Kidney (tissue), 14 donors: ENCODE measurements around the gene SLC27A1. TPM values are rescaled to one million over a fixed set of nuclear protein-coding genes. Genes with fewer than 3 reads are reported as not detected.
A peak's percentile ranks its signal among the peaks of the same experiment; 100 is the strongest.

Experiments used
- DNase-seq, 5 donors: peaks; one replicate each; pipeline ENCODE4 v3.0.0-alpha.2; 2013 to 2020
- FAIRE-seq: peaks from 2 replicates; lab custom pipeline; 2012; peaks lifted over from hg19 to GRCh38; lab: Jason Lieb, UNC
- H3K27ac ChIP-seq, 2 donors: one replicate each; pipeline ENCODE4 v1.7.0; 2013; ENCODE audit warnings: low read depth in 2 of 2, low read length in 2 of 2, inconsistent platforms in 1 of 2
- H3K27me3 ChIP-seq: one replicate; pipeline ENCODE4 v1.7.1; 2013; ENCODE audit warnings: low read length, inconsistent platforms; ENCODE audit not compliant: control insufficient read depth, insufficient read depth
- H3K36me3 ChIP-seq, 3 donors: one replicate each; pipeline versions ENCODE4 v1.7.0 to v1.7.1; 2013; ENCODE audit warnings: low read length in 3 of 3, control low read depth in 1 of 3, inconsistent platforms in 1 of 3; ENCODE audit not compliant: insufficient read depth in 3 of 3, control insufficient read depth in 2 of 3
- H3K4me1 ChIP-seq, 3 donors: one replicate each; pipeline versions ENCODE4 v1.7.0 to v1.7.1; 2013; ENCODE audit warnings: low read length in 3 of 3, inconsistent platforms in 1 of 3, low read depth in 1 of 3; ENCODE audit not compliant: control insufficient read depth in 2 of 3, insufficient read depth in 2 of 3
- H3K4me3 ChIP-seq, 3 donors: one replicate each; pipeline versions ENCODE4 v1.7.0 to v1.8.1; 2013; ENCODE audit warnings: low read length in 3 of 3, control low read depth in 1 of 3, inconsistent platforms in 1 of 3
- H3K9ac ChIP-seq, 3 donors: one replicate each; pipeline versions ENCODE4 v1.7.0 to v1.7.1; 2013; ENCODE audit warnings: low read length in 3 of 3, control low read depth in 1 of 3, inconsistent platforms in 1 of 3
- H3K9me3 ChIP-seq, 3 donors: one replicate each; pipeline versions ENCODE4 v1.7.0 to v1.7.1; 2013; ENCODE audit warnings: low read length in 3 of 3, control low read depth in 1 of 3, inconsistent platforms in 1 of 3; ENCODE audit not compliant: control insufficient read depth in 2 of 3, insufficient read depth in 1 of 3
- intact Hi-C: fragments of 100-400 bp; cut with DNase I; formaldehyde crosslinking; loops from one replicate; pipeline ENCODE4 v1.11.1; 2022
- polyA plus RNA-seq: library from polyadenylated mRNA; stranded (reverse); fragments of 350-450 nt; fragmentation: Illumina TruSeq; extraction: RNeasy Lipid Tissue Mini Kit (QIAGEN cat#74804); gene quantifications from one replicate; pipeline ENCODE4 v1.2.3, GENCODE V29; 2014; ENCODE audit warnings: low read depth, low replicate concordance; ENCODE audit not compliant: insufficient read depth
- total RNA-seq: library from RNA; stranded (reverse); fragmentation: NEBNext Ultra II Directional; extraction: Animal tissue kit (Norgen Biotek cat#: 25700); gene quantifications from one replicate; pipeline ENCODE4 v1.2.1, GENCODE V29; 2021
- TF ChIP-seq, protein P1 (sequence below): IDR thresholded peaks from 3 replicates; pipeline ENCODE4 v1.5.1; 2012; ENCODE audit warnings: mild to moderate bottlenecking, moderate library complexity, borderline replicate concordance; ENCODE audit not compliant: insufficient read depth; ENCODE audit errors: extremely low read depth
- donor health status: control.
- donor health status: control.
- donor health status: control.
- donor health status: control.
- donor health status: control.
- donor health status: DM: yes; HTN: yes; CAD: no.
- donor health status: Normal renal cell carcinoma (clear cell type).

The SLC27A1 gene
- total and polyA plus RNA-seq, 2 donors from 2014 or later: 16.9 to 21.9 TPM

DNA sequence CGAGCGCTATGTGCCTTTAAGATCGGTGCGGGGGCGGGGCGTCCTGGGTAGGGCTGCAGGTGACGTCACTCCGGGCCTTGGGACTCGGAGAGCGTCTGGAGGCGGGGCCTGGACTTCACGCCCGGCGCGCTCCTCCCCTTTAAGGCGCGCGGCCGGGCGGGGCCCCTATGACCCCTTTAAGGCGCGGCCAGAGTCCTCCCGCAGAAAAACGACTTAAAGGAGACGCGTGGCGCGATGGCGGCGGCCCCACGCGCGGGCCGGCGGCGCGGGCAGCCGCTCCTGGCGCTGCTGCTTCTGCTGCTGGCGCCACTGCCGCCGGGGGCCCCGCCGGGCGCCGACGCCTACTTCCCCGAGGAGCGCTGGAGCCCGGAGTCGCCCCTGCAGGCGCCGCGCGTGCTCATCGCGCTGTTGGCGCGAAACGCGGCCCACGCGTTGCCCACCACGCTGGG lies 85.2 kb downstream of the SLC27A1 start, which contains the start of gene COLGALT1:
Gene COLGALT1 (plus strand): TSS at position 170 of the 449 bp plus-strand sequence. CDS start 65 bp downstream, at position 235.
- TF ChIP-seq, protein P1, sequence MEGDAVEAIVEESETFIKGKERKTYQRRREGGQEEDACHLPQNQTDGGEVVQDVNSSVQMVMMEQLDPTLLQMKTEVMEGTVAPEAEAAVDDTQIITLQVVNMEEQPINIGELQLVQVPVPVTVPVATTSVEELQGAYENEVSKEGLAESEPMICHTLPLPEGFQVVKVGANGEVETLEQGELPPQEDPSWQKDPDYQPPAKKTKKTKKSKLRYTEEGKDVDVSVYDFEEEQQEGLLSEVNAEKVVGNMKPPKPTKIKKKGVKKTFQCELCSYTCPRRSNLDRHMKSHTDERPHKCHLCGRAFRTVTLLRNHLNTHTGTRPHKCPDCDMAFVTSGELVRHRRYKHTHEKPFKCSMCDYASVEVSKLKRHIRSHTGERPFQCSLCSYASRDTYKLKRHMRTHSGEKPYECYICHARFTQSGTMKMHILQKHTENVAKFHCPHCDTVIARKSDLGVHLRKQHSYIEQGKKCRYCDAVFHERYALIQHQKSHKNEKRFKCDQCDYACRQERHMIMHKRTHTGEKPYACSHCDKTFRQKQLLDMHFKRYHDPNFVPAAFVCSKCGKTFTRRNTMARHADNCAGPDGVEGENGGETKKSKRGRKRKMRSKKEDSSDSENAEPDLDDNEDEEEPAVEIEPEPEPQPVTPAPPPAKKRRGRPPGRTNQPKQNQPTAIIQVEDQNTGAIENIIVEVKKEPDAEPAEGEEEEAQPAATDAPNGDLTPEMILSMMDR: no peak
- Histone ChIP-seq H3K27ac (peak within 1 kb of the TSS; percentile 32 to 53), H3K4me1 (peaks cover 0 to 6% (median 0%) of the 10 kb centered on the region in 3 donors), H3K27me3 (no peaks in the 10 kb centered on the region), H3K9ac (peak within 1 kb of the TSS; percentile 16 to 73 (median 54)), H3K36me3 (no peaks in the 10 kb centered on the region), H3K4me3 (peak within 1 kb of the TSS; percentile 61 to 84 (median 74)), H3K9me3 (no peaks in the 10 kb centered on the region)
- no peak for FAIRE-seq
- peak; percentile 95 to 99 (median 98) for DNase-seq
- intact Hi-C loops: no loop called here

Other genes with a start within 250 kb of the SLC27A1 start
- 35.3 TPM for gene OCEL1, start 244.3 kb upstream of the SLC27A1 start, total RNA-seq
- gene OCEL1, start 244.3 kb upstream of the SLC27A1 start, polyA plus RNA-seq: 80.1 TPM
- 46.8 TPM for gene NR2F6, start 224.6 kb upstream of the SLC27A1 start, total RNA-seq
- gene NR2F6, start 224.6 kb upstream of the SLC27A1 start, polyA plus RNA-seq: 60.2 TPM
- gene USHBP1, start 205.8 kb upstream of the SLC27A1 start, total RNA-seq: 8.9 TPM
- 7.2 TPM for gene USHBP1, start 205.8 kb upstream of the SLC27A1 start, polyA plus RNA-seq
- gene BABAM1, start 203.1 kb upstream of the SLC27A1 start, total RNA-seq: 69.4 TPM
- 105 TPM for gene BABAM1, start 203.1 kb upstream of the SLC27A1 start, polyA plus RNA-seq
- gene ANKLE1, start 188.6 kb upstream of the SLC27A1 start, total RNA-seq: 0.54 TPM
- gene ANKLE1, start 188.6 kb upstream of the SLC27A1 start, polyA plus RNA-seq: not detected
- 9.6 TPM for gene ABHD8, start 167.1 kb upstream of the SLC27A1 start, total RNA-seq
- 20.0 TPM for gene ABHD8, start 167.1 kb upstream of the SLC27A1 start, polyA plus RNA-seq
- 59.3 TPM for gene MRPL34, start 164.7 kb upstream of the SLC27A1 start, total RNA-seq
- gene MRPL34, start 164.7 kb upstream of the SLC27A1 start, polyA plus RNA-seq: 369 TPM
- 27.7 TPM for gene DDA1, start 161.0 kb upstream of the SLC27A1 start, total RNA-seq
- gene DDA1, start 161.0 kb upstream of the SLC27A1 start, polyA plus RNA-seq: 35.9 TPM
- 12.1 TPM for gene ANO8, start 135.7 kb upstream of the SLC27A1 start, total RNA-seq
- 3.0 TPM for gene ANO8, start 135.7 kb upstream of the SLC27A1 start, polyA plus RNA-seq
- 20.4 TPM for gene GTPBP3, start 133.0 kb upstream of the SLC27A1 start, total RNA-seq
- 11.0 TPM for gene GTPBP3, start 133.0 kb upstream of the SLC27A1 start, polyA plus RNA-seq
- gene PLVAP, start 93.2 kb upstream of the SLC27A1 start, total RNA-seq: 195 TPM
- gene PLVAP, start 93.2 kb upstream of the SLC27A1 start, polyA plus RNA-seq: 148 TPM
- 0.57 TPM for gene CCDC194, start 76.3 kb upstream of the SLC27A1 start, total RNA-seq
- not detected for gene CCDC194, start 76.3 kb upstream of the SLC27A1 start, polyA plus RNA-seq
- 89.6 TPM for gene BST2, start 64.9 kb upstream of the SLC27A1 start, total RNA-seq
- 250 TPM for gene BST2, start 64.9 kb upstream of the SLC27A1 start, polyA plus RNA-seq
- 57.6 TPM for gene MVB12A, start 50.5 kb upstream of the SLC27A1 start, total RNA-seq
- 88.3 TPM for gene MVB12A, start 50.5 kb upstream of the SLC27A1 start, polyA plus RNA-seq
- gene TMEM221, start 21.9 kb upstream of the SLC27A1 start, total RNA-seq: 0.13 TPM
- not detected for gene TMEM221, start 21.9 kb upstream of the SLC27A1 start, polyA plus RNA-seq
- gene NXNL1, start 9.6 kb upstream of the SLC27A1 start, total RNA-seq: not detected
- not detected for gene NXNL1, start 9.6 kb upstream of the SLC27A1 start, polyA plus RNA-seq
- gene PGLS, start 41.1 kb downstream of the SLC27A1 start, total RNA-seq: 75.5 TPM
- gene PGLS, start 41.1 kb downstream of the SLC27A1 start, polyA plus RNA-seq: 105 TPM
- gene COLGALT1, start 85.1 kb downstream of the SLC27A1 start, total RNA-seq: 66.2 TPM
- 23.6 TPM for gene COLGALT1, start 85.1 kb downstream of the SLC27A1 start, polyA plus RNA-seq
- 2.2 TPM for gene UNC13A, start 217.8 kb downstream of the SLC27A1 start, total RNA-seq
- gene UNC13A, start 217.8 kb downstream of the SLC27A1 start, polyA plus RNA-seq: 0.06 TPM
- 56.1 TPM for gene MAP1S, start 249.0 kb downstream of the SLC27A1 start, total RNA-seq
- 25.2 TPM for gene MAP1S, start 249.0 kb downstream of the SLC27A1 start, polyA plus RNA-seq